ENCODE results near the gene RASA4B. TPM values are rescaled to one million over a fixed set of nuclear protein-coding genes. Genes with fewer than 3 reads are reported as not detected.
A peak's percentile ranks its signal among the peaks of the same experiment; 100 is the strongest.

The RASA4B gene
- total and polyA plus RNA-seq, 2 donors (not counting 3 experiments of a cell fraction or from before 2014, with no cell fraction given) = 3.2 to 9.8 TPM

DNA sequence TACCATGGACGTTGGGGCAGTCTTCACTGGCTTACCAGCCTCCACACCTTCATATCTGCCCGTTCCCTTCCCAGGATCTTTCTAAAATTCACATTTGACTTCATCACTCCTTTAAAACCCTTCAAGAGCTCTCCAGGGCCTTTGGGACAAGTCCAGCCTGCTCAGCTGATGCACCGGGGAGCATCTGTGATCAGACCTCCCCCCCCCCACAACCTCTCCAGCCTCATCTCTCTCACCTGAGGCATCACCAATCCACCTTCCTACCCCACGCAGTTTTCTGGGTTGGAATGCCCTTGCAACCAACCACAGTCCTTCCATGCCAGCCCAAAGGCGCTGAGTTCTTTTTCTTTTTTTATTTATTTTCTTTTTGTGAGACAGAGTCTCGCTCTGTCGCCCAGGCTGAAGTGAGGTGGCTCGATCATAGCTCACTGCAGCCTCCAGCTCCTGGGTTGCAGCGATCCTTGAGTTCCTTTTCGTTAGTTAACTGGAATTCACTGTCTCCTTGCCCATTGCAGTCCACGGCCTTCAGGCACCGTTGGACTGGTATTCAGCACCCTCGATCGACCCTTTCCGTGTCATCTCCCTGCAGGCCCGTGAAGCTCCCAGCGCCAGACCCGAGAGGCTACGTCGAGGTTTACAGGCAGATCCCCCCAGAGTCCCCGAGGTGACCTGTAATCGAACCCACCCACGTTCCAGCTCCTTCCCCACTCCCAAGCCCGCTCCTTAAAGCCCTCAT is 53.6 kb downstream of the RASA4B start:
- dilution Hi-C loops (cut with MboI; ENCODE audit: extremely low pct_ligation_motif_present, low sequenced_read_pairs) (no loop called here), intact Hi-C loops (cut with micrococcal nuclease) (loop anchor here (1.0 kb wide), 2 partner anchors 31 to 52 kb away; partner anchors contain the start of gene ORAI2)
- H4K20me1 ChIP-seq (replicated peaks; ENCODE audit: control insufficient read depth, extremely low read depth, insufficient read depth, low read length) = no peaks in the 10 kb centered on the region
- H2AFZ ChIP-seq (ENCODE audit: low read depth, low read length) = peak overlapping the region; percentile 96
- peaks cover 0 to 3% of the 10 kb centered on the region in 2 experiments for H3K36me3 ChIP-seq (ENCODE audit: control insufficient read depth in 2 of 2, extremely low read depth in 1 of 2, insufficient read depth in 2 of 2, low read length in 2 of 2)
- TF ChIP-seq, protein P1, sequence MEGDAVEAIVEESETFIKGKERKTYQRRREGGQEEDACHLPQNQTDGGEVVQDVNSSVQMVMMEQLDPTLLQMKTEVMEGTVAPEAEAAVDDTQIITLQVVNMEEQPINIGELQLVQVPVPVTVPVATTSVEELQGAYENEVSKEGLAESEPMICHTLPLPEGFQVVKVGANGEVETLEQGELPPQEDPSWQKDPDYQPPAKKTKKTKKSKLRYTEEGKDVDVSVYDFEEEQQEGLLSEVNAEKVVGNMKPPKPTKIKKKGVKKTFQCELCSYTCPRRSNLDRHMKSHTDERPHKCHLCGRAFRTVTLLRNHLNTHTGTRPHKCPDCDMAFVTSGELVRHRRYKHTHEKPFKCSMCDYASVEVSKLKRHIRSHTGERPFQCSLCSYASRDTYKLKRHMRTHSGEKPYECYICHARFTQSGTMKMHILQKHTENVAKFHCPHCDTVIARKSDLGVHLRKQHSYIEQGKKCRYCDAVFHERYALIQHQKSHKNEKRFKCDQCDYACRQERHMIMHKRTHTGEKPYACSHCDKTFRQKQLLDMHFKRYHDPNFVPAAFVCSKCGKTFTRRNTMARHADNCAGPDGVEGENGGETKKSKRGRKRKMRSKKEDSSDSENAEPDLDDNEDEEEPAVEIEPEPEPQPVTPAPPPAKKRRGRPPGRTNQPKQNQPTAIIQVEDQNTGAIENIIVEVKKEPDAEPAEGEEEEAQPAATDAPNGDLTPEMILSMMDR (IDR thresholded peaks at IDR 0.05; ENCODE audit: extremely low read depth in 1 of 2, insufficient read depth in 1 of 2, low read depth in 1 of 2, low read length in 2 of 2) = no peak
- TF ChIP-seq MYC (IDR thresholded peaks at IDR 0.05; ENCODE audit: low read depth, low read length) (no peak), FOS (IDR thresholded peaks at IDR 0.05; ENCODE audit: borderline replicate concordance, insufficient read depth, low read length) (no peak), GATA2 (IDR thresholded peaks at IDR 0.05; ENCODE audit: insufficient read depth, insufficient read length, low read depth, low read length) (no peak), JUN (IDR thresholded peaks at IDR 0.05; ENCODE audit: borderline replicate concordance, insufficient read depth, insufficient read length, low read depth) (no peak), POLR2A (IDR thresholded peaks at IDR 0.05; ENCODE audit: low read depth, low read length) (no peak), EZH2 (IDR thresholded peaks at IDR 0.05; ENCODE audit: borderline replicate concordance, low read depth, low read length, severe bottlenecking) (no peak), POLR2AphosphoS5 (IDR thresholded peaks at IDR 0.05; ENCODE audit: insufficient read depth, low read depth, low read length) (no peak), MAX (IDR thresholded peaks at IDR 0.05; ENCODE audit: insufficient read depth, insufficient read length) (no peak)
- ChIA-PET POLR2A (no interaction called here), CTCF (interaction anchor here (0.7 to 1.3 kb wide), 4 partner anchors 12 to 60 kb away, joined by 3 to 6 read pairs (median 4); no protein-coding TSS in a partner anchor)
- no TSS peak for BruUV-seq (replicated peaks)
- no peak overlapping the region for H3K27ac ChIP-seq (ENCODE audit: insufficient read depth, low read depth, low read length)
- no peaks in the 10 kb centered on the region for H3K9me1 ChIP-seq (replicated peaks; ENCODE audit: control insufficient read depth, extremely low read depth, insufficient read depth, low read length)
- peak overlapping the region; percentile 84 for H3K9ac ChIP-seq (replicated peaks; ENCODE audit: extremely low read depth, insufficient read depth, low read length)
- H3K27me3 ChIP-seq (ENCODE audit: control insufficient read depth in 2 of 2, insufficient read depth in 2 of 2, low read length in 2 of 2) = no peaks in the 10 kb centered on the region
- peaks cover 9% of the 10 kb centered on the region for H3K4me1 ChIP-seq (ENCODE audit: control insufficient read depth, extremely low read depth, insufficient read depth, low read length)
- FAIRE-seq (no peak), DNase-seq (ENCODE audit: low read depth, low spot score) (no peak)
- no peaks in the 10 kb centered on the region for H3K9me3 ChIP-seq (replicated peaks; ENCODE audit: control insufficient read depth, insufficient read depth, low read length)
- peak overlapping the region; percentile 63 to 81 (median 70) for H3K4me3 ChIP-seq (replicated peaks in 1 of 3; ENCODE audit: insufficient read depth in 1 of 3, low read depth in 1 of 3, low read length in 3 of 3)
- peak overlapping the region; percentile 53 for H3K4me2 ChIP-seq (ENCODE audit: insufficient read depth, low read length)
- H3K79me2 ChIP-seq (ENCODE audit: control insufficient read depth, insufficient read depth, low read length) = peaks cover 6% of the 10 kb centered on the region

Measured in endothelial cell of umbilical vein (primary cell).